GM21717 (cell line): ENCODE results near the gene MLLT1.

Experiments
- ATAC-seq: cut with Tn5 transposase; IDR thresholded peaks from one replicate; pipeline ENCODE4 v1.9.1; 2021; ENCODE audit warnings: mild to moderate bottlenecking, moderate library complexity; ENCODE audit not compliant: unreplicated experiment

The MLLT1 gene

DNA sequence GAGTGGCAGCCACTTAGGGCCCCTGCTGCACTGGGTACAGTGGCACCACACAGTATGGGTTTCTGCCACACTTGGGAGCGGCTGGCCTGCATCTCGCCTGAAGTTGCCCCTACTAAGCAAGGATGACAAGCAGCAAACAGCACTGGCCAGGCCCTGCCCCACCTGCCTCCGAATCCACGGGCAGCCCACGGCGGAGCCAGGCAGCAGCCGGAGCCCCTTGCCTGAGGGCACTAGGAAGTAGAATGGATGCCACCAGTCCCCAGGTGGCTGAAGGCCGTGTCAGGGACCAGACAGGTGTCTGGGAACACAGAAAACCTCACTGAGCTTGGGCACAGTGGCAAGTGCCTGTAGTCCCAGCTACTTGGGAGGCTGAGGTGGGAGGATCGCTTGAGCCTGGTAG, 19.4 kb downstream of the MLLT1 start:
- no peak for ATAC-seq

DNA sequence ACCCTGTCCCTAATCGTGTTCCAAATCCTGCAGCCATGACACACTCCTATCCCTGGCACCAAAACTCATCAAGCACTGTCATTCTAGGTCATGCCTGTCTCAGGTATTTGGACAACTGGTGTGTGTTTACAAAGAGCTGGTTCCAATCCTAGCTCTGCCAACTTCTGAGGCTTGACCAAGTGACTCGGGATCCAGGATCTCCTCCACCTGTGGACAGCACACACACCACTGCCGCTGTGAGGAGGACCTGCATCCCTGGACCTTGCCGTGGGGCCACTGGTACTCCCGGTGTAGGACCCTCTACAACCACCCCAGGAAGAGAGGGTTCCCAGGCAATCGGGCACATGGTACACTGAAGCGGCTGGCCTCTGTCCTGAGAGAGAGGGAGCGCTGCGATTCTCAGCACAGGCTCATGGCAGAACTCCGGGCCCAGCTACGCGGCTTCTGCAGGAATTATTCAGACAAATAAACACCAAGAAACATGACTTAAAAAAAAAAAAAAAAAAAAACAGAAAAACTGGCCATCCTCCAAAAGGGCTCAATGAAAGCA, 20.4 kb downstream of the MLLT1 start:
- ATAC-seq: no peak

DNA sequence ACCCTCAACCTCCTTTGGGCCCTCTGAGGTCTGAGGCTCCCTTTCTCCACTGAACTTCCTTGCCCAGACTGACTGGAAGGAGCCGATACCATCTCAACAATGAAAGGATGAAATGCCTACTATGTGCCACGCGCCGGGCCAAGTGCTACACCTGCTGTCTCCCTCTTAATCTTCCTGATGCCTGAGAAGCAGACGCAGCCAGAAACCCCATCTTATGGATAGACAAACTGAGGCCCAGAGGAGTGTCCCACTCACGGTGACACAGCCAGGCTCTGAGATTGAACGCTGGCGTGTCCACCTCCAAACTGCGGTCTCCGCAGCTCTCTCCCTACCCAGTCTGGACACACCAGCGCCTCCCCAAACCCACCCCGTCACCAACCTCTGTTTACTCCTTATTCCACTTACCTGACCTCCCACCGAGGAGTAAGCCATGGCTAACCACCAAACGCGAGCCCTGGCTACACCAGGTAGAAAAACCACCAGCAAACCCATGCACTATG, 20.9 kb downstream of the MLLT1 start:
- no peak for ATAC-seq

DNA sequence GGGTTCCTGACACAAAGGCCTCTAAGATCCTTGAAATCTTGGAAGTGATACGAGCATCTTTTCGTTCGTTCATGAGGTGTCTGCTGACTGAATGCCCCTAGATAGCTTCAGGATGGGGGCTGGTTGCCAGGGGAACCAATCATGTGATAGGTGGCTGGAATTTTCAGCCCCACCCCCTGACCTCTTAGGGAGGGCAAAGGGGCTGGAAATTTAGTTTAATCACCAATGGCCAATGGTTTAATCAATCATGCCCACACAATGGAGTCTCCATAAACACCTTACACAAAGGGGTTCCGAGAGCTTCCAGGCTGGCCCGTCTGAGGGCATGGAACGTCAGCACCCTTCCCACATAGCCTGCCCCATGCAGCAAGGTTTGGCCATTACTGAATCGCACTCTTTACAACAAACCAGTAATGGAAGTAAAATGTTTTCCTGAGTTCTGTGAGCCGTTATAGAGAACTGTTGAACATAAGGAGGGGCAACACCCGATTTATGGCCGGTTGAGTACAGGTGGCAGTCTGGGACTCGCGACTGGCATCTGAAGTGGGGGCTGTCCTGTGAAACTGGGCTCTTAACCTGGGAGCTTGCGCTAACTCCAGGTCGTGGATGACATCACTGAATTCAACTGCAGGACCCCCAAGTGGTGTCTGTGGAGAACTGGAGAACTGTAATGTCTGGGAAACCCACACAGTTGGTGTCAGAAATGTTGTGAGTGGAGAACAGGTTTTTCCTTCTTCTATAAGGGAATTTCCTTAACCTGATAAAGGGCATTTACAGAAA, 25.6 kb downstream of the MLLT1 start:
- ATAC-seq: no peak

DNA sequence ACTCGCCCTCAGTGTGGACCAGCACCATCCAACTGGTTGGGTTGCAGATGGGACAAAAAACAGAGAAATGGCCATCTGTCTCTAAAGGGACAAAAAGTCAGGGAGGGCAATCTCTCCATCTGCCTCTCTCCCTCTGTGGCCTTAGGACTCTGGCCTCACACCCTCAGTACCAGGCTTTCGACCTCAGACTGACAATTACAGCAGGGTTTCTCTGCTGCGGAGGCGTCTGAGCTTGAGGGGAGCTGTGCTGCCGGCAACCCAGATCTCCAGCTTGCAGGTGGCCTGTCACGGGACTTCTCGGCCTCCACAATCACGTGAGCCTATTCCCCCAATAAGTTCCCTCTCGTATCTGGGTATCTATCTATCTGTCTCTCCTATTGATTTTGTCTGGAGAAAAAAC, 27.7 kb downstream of the MLLT1 start:
- no peak for ATAC-seq

DNA sequence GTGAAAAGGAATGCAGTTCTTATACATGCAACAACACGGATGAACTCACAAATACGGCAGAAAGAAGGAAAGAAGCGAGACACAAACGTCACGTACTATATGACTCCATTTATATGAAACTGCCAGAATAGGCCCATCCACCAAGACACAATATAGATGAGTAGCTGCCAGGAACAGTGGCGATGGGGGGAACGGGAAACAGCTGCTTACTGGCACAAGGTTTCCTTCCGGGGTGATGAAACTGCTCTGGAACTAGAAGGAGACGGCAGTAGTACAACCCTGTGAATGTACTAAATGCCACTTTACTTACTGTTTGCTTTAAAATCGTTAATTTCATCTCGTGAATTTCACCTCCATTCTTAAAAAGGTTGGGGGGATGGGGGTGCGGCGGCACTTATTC, 28.9 kb downstream of the MLLT1 start:
- ATAC-seq: no peak

DNA sequence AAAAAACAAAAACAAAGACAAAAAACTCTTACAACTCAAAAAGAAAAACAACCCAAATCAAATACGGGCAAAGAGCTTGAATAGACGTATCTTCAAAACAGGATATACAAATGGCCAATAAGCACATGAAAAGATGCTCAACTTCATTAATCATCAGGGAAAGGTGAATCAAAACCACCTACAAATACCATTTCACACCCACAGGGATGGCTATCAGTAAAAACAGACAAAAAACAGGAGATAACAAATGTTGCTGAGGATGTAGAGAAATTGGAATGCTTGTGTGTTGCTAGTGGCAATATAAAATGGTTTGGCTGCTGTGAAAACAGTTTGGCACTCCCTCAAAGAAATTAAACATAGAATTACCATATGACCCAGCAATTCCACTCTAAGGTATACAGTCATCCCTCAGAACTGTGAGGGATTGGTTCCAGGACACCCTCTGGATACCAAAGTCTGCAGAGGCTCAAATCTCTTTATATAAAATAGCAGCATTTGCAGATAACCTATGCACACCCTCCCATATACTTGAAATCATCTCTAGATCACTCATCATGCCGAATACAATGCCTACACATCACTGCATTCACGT, 29.7 kb downstream of the MLLT1 start:
- ATAC-seq: no peak

DNA sequence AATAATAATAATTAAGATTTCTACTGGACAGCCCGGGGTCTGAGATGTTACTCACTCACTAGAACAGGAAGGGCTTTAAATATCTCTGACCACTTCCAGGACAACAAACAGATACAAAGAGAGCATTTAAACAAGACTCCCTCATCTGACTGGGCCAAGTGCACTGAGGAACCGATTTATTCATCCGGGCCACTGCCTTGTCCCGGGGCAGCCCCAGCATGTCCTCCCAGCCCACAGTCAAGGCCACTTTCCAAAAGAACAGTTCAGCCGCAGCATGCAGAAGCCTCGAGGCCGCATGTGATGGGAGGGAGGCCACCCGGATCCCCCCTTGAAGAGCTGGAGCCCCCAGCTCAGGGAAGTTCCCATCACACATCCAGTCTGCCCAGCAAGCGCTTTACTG, 30.5 kb downstream of the MLLT1 start:
- ATAC-seq: no peak

DNA sequence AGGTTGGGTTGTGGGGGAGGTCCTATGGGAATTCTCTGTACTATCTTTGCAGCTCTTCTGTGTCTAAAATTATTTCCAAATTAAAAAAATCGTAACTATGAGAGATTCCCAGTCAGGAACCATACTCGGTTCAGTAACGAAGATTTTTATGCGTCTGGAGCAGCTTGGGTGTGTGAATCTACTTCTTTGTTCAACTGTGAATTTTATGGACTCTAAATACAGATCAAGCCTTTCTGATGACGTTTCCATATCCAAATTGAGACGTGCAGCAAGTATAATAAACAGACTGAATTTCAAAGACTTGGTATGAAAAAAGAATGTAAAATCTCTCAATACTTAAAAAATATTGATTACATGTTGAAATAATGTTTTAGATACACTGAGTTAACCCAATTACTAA, 30.9 kb downstream of the MLLT1 start:
- ATAC-seq: no peak

DNA sequence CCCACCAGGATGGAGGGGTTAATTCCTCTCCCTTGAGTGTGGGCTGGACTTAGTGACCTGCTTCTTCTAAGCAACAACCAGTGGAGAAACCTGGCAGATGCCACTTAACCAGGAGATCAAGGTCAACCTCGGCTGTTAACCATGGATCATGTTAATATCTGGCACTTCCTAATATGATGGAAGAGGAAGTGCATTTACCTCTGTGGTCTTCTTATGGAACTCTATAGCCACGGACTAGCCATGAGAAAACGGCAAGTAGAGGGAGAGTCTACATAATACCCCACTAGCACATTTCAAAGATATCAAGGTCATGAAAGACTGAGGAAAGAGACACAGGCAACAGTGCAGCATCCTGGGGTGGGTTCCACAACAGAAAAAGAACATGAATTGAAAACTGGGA, 31.4 kb downstream of the MLLT1 start:
- ATAC-seq: no peak

DNA sequence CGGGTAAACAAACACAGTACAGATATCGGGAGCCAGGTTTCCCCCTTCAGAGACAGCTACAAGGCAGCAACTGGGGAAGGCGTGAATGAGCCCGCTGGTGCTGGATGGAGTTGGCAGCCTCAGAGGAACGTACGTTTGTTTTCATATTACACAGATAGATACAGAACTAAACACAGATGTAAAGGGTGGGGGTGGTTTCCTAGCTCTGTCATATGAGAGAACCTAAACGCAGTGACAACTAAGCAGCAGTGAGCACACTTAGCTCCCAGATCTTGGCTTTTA, 32.8 kb downstream of the MLLT1 start:
- ATAC-seq: no peak

DNA sequence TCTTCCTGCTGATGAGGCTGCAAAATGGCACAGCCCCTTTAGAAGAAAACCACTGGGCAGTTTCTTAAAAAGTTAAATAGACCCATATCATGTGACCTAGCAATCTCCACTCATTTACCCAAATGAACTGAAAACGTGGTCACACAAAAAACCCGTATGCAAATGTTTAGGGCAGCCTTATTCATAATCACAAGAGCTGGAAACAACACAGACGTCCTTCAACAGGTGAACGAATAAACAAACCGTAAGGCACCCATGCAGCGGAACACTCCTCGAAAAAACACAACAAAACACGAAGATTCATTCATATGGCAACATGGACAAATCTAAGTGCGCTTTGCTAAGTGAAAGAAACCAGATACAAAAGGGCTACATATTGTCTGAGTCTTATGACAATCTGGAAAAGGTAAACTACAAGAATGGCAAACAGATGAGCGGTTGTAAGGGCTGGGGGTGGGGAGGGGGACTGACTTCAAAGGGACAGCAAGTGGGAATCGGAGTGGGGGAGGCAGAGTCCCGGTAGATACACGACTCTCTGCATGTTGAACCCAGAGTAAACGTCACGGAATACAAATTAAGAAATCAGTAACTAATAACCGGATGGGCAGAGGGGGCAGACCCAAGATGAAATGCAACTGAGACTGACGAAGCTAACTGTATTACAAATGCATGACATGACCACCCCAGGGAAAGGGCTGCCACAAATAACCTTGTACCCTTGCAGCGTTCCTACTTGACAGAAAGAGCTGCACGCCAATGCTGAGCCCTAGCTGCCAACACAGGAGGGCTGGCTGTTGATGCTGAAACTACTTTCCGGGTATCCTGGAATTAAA, 33.4 kb downstream of the MLLT1 start:
- no peak for ATAC-seq

DNA sequence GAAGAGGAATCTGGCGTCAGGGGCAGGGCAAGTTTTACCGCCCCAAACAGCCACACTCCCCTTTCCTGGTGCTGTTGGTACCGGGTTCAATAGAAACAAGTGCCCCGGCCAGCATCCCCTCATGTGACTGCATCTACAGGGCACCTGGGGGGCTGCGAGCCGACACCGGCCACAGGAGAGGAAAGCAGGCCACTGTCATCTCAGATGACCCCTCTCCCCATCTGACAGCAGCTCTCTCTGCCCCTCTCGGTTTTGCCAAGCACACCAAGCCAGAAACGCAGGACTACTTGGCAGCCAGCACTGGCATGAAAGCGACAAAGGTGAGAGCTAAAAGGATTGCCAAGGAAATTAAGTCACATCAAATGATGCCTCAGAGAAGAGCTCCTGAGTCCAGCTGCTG, 37.1 kb downstream of the MLLT1 start:
- ATAC-seq: no peak

DNA sequence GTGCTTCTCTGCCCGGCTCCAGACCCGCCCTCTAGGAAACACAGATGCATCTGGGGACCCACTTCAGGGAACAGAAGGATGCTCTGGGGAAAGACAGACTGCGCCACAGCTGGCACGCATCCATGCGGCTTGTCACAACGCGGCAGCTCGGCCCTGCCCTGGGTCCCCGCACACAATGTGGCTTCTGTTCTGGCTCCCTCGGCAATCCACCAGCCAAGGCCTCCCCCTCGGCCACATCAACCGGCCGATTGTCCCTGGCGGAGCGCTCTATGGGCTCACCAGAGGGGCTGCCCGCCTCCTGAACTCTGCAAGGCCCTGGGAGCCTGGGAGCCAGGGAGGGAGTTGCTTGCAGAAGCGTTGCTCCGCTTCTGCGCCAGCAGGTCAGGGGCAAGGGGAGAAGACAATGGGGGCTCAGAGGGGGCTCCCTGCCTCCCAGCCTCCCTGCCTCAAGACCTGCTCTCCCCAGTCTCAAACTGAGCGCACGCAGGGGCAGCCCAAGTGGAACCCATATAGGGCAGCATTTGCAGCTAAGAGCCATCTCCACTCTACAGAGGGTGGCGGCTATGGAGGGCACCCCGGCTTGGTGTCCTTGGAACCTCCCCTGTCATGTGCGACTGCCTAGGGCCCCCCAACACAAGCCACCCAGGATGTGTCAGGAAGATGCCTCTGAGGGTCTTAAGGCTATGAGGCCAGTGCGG, 37.9 kb downstream of the MLLT1 start:
- ATAC-seq: no peak

DNA sequence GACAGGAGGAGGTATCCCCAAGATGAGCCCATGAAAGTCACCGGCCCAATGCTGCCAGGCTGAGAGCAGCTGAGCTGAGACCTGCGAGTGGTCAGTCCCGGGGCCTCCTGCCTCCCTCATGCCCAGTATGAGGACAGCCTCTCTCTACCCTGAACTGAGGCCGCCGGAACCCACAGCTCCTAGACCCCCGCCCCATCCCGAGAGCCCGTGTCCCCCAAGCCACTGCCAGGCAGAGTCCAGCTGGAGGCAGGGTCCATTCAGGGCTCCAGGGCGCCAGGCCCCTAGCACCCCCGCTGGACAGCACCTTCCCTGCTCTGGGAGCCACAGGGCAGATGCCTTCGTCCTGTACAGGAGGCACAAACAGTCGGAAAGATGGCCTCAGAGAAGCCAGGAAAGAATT, 38.7 kb downstream of the MLLT1 start:
- ATAC-seq: no peak

DNA sequence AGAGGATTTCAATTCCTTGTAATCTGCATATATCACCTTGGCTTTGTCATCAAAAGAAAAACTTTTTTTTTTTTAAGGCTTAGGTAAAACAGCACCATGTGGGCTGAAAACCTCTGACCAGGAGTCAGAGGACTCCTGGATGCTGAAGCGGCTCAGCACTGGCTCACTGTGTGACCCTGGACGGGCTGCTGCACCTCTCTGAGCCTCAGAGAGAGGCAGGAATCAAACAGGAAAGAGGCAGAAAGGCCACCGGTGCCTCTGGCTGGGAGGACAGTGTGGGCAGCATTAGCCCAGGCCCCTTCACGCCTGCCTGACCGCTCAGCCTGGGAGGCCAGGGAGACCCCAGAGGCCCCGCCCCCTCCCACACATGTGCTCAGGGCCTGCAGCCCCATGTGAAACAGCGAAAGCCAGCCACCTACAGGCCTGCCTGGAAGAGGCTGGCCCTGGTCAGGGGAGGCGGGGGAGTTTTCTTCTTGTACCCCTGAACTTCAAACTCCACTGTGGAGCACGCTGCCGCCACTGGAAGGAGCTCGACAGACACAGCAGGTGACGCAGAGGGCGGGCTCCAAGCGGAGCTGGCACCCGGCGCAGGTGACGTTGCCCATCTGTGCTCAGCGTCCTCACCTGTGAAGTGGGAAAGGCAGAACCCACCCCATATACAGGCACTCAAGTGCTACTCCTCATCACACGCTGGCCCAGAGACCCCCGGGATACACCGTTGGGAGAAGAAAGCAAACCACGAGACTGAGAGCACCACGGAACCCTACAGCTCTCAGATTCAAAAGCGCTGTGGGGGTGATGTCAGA, 39.7 kb downstream of the MLLT1 start:
- no peak for ATAC-seq

DNA sequence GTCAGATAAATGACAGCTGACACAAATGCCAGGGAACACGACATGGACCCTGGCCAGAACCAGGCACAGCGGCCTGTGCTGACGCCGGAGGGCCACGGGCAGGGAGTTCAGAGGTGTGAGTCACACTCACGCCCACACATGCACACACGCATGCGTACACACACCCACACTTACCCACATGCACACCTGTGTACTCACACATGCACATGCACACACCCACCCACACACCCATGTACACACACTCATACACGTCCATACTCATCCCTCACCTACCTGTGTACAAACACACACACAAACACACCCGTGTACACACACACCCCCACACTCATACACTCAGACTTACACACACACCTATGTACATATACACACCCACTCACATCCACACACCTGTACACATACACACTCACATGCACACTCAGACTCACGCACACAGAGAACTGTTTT, 40.4 kb downstream of the MLLT1 start:
- ATAC-seq: no peak

DNA sequence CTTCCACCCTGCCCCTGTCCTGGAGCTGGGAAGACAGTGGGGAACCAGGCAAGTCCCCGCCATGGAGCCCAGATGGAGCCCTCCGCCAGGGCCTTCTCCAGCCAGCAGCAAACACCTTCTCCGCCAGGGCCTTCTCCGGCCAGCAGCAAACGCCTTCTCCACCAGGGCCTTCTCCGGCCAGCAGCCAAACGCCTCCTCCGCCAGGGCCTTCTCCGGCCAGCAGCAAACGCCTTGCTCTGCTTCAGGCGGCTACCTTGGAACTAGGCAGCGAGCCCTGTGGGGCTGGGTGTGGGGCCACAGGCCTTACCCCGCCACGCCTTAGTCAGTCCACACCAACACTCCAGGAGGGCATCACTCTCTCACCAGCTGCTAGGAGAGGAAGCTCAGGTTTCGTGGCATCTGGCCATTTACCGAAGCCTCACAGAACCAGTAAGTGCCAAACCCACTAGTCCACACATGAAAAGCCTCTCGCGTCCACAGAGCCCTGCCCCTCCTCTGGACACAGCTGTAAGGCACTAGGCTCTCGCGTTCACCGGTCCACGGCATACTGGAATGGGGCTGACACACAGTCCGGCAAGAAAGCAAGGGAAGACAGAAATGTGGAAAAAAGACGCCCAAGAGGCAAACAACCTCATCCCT, 41.0 kb downstream of the MLLT1 start:
- ATAC-seq: no peak

DNA sequence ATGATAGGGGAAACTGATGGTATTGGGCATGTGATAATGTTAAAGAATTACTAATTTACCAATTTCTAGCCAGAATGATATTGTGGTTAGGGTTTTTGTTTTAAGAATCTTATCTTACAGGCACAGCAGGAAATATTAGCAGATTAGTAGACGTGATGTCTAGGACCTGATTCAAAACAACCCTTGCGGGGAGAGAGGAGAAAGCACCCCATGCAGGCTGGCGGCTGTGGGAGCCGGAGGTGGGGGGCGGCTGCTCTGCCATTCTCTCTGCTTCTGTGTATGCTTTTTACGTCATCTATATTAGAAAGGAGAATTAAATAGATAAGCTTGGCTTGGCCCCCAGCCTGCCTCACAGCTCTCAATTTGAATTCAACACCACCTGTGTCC, 41.5 kb downstream of the MLLT1 start:
- ATAC-seq: no peak
